HepG2 (cell line): ENCODE results near the gene TAB2. TPM values are rescaled to one million over a fixed set of nuclear protein-coding genes. Genes with fewer than 3 reads are reported as not detected.
A peak's percentile ranks its signal among the peaks of the same experiment; 100 is the strongest.

Source experiments
- ATAC-seq: fragments of 200-7000 bp; cut with Tn5 transposase; 3 replicates; pipeline ENCODE4 v1.9.1; 2020; ENCODE audit warnings: mild to moderate bottlenecking, moderate library complexity
- BruUV-seq: library from RNA; stranded (reverse); fragments of 400-500 nt; replicated peaks from 2 replicates; lab custom pipeline; 2021; lab: Mats Ljungman, UMichigan
- CTCF ChIA-PET: fragments of 300-600 bp; formaldehyde crosslinking; extraction: SDS; loops from one replicate; lab custom pipeline; 2021; ENCODE audit warnings: low total read pairs, inconsistent platforms, low intra/inter-chr PET ratio; lab: Yijun Ruan, JAX
- POLR2A ChIA-PET: fragments of 350-600 bp; sonication (Branson Sonifier 250); formaldehyde crosslinking; loops from one replicate; lab custom pipeline; 2020; ENCODE audit warnings: antibody characterized with exemption, inconsistent platforms; lab: Yijun Ruan, JAX
- DNase-seq: peaks from one replicate; pipeline ENCODE4 v3.0.0-alpha.2; 2015; ENCODE audit warnings: low spot score
- FAIRE-seq: peaks from 3 replicates; lab custom pipeline; 2011; peaks lifted over from hg19 to GRCh38; lab: Jason Lieb, UNC
- H2AFZ ChIP-seq: one replicate; pipeline ENCODE4 v1.6.1; 2011; ENCODE audit warnings: low read length, inconsistent platforms
- H3K27ac ChIP-seq: fragments of 300-600 bp; 3 replicates; pipeline ENCODE4 v1.8.0; 2011; ENCODE audit warnings: mixed run types, mild to moderate bottlenecking, mixed read lengths, low read length, inconsistent platforms; ENCODE audit not compliant: insufficient read depth; ENCODE audit errors: extremely low read length
- H3K27me3 ChIP-seq, 2 experiments: fragments of 200-600 bp in 1 of 2; 2 replicates in 1 of 2; 3 replicates in 1 of 2; pipeline versions ENCODE4 v1.6.0 to v1.8.0; 2011; ENCODE audit warnings: low read length in 2 of 2, mild to moderate bottlenecking in 2 of 2, moderate library complexity in 2 of 2, inconsistent platforms in 1 of 2; ENCODE audit not compliant: insufficient read depth in 2 of 2, control insufficient read depth in 1 of 2
- H3K36me3 ChIP-seq, 2 experiments: fragments of 200-600 bp in 1 of 2; replicated peaks in 1 of 2; 2 replicates in 1 of 2; 3 replicates in 1 of 2; pipeline versions ENCODE4 v1.5.1 to v1.8.0; 2011; ENCODE audit warnings: low read length in 2 of 2, inconsistent platforms in 1 of 2; ENCODE audit not compliant: insufficient read depth in 2 of 2, control insufficient read depth in 1 of 2
- H3K4me1 ChIP-seq: 2 replicates; pipeline ENCODE4 v1.5.1; 2012; ENCODE audit warnings: low read length, inconsistent platforms; ENCODE audit not compliant: insufficient read depth
- H3K4me2 ChIP-seq: 2 replicates; pipeline ENCODE4 v1.6.0; 2011; ENCODE audit warnings: low read depth, low read length, inconsistent platforms
- H3K4me3 ChIP-seq, 3 experiments: fragments of 200-600 bp in 1 of 3; sonication (generic), shearing (Covaris generic) in 1 of 3; replicated peaks in 1 of 3; 2 replicates each; pipeline ENCODE4 v1.5.1; 2011 to 2016; ENCODE audit warnings: low read length in 3 of 3, inconsistent platforms in 2 of 3, low read depth in 2 of 3, mild to moderate bottlenecking in 2 of 3, control low read depth in 1 of 3, mixed read lengths in 1 of 3; ENCODE audit not compliant: insufficient read depth in 1 of 3
- H3K79me2 ChIP-seq: one replicate; pipeline ENCODE4 v1.6.1; 2011; ENCODE audit warnings: low read length, inconsistent platforms; ENCODE audit not compliant: insufficient read depth
- H3K9ac ChIP-seq: 2 replicates; pipeline ENCODE4 v1.6.0; 2011; ENCODE audit warnings: mild to moderate bottlenecking, low read depth, low read length, inconsistent platforms; ENCODE audit not compliant: insufficient read depth
- H3K9me3 ChIP-seq: 2 replicates; pipeline ENCODE4 v1.5.1; 2012; ENCODE audit warnings: mild to moderate bottlenecking, low read length
- H4K20me1 ChIP-seq: 2 replicates; pipeline ENCODE4 v1.6.0; 2011; ENCODE audit warnings: inconsistent platforms, mild to moderate bottlenecking, low read length, moderate library complexity; ENCODE audit not compliant: insufficient read depth
- GFI1 ChIP-seq: sonication (generic); formaldehyde crosslinking; IDR thresholded peaks from 2 replicates; pipeline ENCODE4 v1.5.0; 2020; ENCODE audit warnings: missing genetic modification reagents, mild to moderate bottlenecking, borderline replicate concordance
- HDAC2 ChIP-seq: sonication (generic); formaldehyde crosslinking; IDR thresholded peaks from 2 replicates; pipeline ENCODE4 v1.4.0; 2020; ENCODE audit warnings: missing genetic modification reagents
- RAD51 ChIP-seq: fragments of 450-650 bp; IDR thresholded peaks from 2 replicates; pipeline ENCODE4 v1.6.1; 2016; ENCODE audit warnings: borderline replicate concordance
- TBX3 ChIP-seq: fragments of 450-650 bp; IDR thresholded peaks from 2 replicates; pipeline ENCODE4 v1.6.1; 2017; ENCODE audit warnings: antibody characterized with exemption, mild to moderate bottlenecking, inconsistent platforms, borderline replicate concordance
- ZMYM4 ChIP-seq: sonication (generic); formaldehyde crosslinking; IDR thresholded peaks from 2 replicates; pipeline ENCODE4 v1.8.1; 2023; ENCODE audit warnings: mild to moderate bottlenecking, missing genetic modification reagents
- ZNF446 ChIP-seq: sonication (generic); formaldehyde crosslinking; IDR thresholded peaks from 2 replicates; pipeline ENCODE4 v1.5.0; 2020; ENCODE audit warnings: mild to moderate bottlenecking, missing genetic modification reagents
- WGBS: methylation state at CpG from one replicate; pipeline ENCODE4 v1.1.6; 2017; ENCODE audit warnings: low lambda C conversion rate; 5-methylcytosine and 5-hydroxymethylcytosine counted together
- in situ Hi-C: cut with HindIII; loops from 2 replicates; pipeline ENCODE4 v1.10.0; 2017; ENCODE audit warnings: low pct_unique_long_range_greater_than_20kb; ENCODE audit not compliant: extremely low pct_ligation_motif_present
- intact Hi-C: fragments of 100-400 bp; cut with micrococcal nuclease; formaldehyde crosslinking; loops from one replicate; pipeline ENCODE4 v1.10.0; 2022; ENCODE audit not compliant: unreplicated experiment
- polyA plus RNA-seq, 8 experiments: library from polyadenylated mRNA; depleted of rRNA in 3 of 8; stranded (reverse) in 7 of 8; unstranded in 1 of 8; fragments of >200 nt; fragmentation: Illumina TruSeq in 4 of 8; extraction: Trizol in 4 of 8; gene quantifications; 2 replicates each; pipeline versions ENCODE4 v1.2.1 to v1.2.3, GENCODE V29; 2011 to 2016; ENCODE audit warnings: low read depth in 4 of 8, missing spikeins in 1 of 8, mixed read lengths in 1 of 8; ENCODE audit not compliant: insufficient read depth in 1 of 8
- total RNA-seq, 5 experiments: library from RNA; depleted of rRNA; stranded (reverse); fragments of >200 nt; fragmentation: Illumina TruSeq; extraction: Trizol; gene quantifications; 2 replicates each; pipeline ENCODE4 v1.2.3, GENCODE V29; 2016; ENCODE audit warnings: low read depth in 1 of 5
- TF ChIP-seq, protein P1 (sequence below), 2 experiments: sonication (generic) in 1 of 2; formaldehyde crosslinking in 1 of 2; IDR thresholded peaks; 2 replicates each; pipeline versions ENCODE4 v1.5.1 to v1.6.1; 2011 to 2020; ENCODE audit warnings: borderline replicate concordance in 1 of 2, low read depth in 1 of 2, low read length in 1 of 2, mild to moderate bottlenecking in 1 of 2, missing genetic modification reagents in 1 of 2, moderate library complexity in 1 of 2

The TAB2 gene
- total and polyA plus RNA-seq, 2 of the 13 experiments (the other 11 are each of a cell fraction or from before 2014, with no cell fraction given) = 23.7 to 50.2 TPM

DNA sequence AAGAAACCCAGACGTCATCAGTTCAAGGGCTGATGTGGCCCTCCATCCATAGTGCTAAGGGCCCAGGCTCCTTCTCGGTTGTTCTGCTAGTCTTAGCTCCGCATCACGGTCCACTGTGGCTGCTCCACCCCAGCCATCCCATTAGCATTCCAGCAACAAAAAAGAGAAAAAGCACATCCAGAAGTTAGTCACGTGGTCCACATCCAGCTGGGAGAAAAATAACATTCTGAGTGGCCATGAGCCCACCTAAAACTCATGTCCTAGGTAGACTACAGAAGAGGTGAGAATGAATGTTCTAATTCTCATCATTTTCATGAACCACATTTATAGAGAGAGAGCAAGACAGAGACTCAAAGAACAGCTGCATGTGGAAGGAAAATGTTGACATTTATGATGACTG lies 49.4 kb upstream of the TAB2 start:
- Histone ChIP-seq H4K20me1 (no peaks in the 10 kb centered on the region), H3K9ac (no peak overlapping the region), H2AFZ (no peak overlapping the region), H3K9me3 (no peaks in the 10 kb centered on the region), H3K36me3 (no peaks in the 10 kb centered on the region), H3K4me3 (no peak overlapping the region), H3K27ac (no peak overlapping the region), H3K4me2 (no peak overlapping the region), H3K27me3 (peaks cover 0 to 45% of the 10 kb centered on the region in 2 experiments; a peak in 4 of 5 replicates), H3K4me1 (no peaks in the 10 kb centered on the region), H3K79me2 (no peaks in the 10 kb centered on the region)
- no peak for TF ChIP-seq HDAC2
- no peak for TF ChIP-seq ZNF446 (CRISPR knock-in tag)
- TF ChIP-seq RAD51 = peak; percentile 68; the same call in 1 of the 2 replicates
- TF ChIP-seq ZMYM4 (CRISPR knock-in tag) = no peak
- no peak for TF ChIP-seq TBX3
- TF ChIP-seq, protein P1, sequence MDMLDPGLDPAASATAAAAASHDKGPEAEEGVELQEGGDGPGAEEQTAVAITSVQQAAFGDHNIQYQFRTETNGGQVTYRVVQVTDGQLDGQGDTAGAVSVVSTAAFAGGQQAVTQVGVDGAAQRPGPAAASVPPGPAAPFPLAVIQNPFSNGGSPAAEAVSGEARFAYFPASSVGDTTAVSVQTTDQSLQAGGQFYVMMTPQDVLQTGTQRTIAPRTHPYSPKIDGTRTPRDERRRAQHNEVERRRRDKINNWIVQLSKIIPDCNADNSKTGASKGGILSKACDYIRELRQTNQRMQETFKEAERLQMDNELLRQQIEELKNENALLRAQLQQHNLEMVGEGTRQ (IDR thresholded peaks at IDR 0.05; ENCODE audit: low read depth, low read length) = peak; percentile 51; the same call in 1 of the 2 replicates
- TF ChIP-seq, protein P1 (CRISPR knock-in tag; IDR thresholded peaks at IDR 0.05; ENCODE audit: borderline replicate concordance) = no peak
- no peak for TF ChIP-seq GFI1
- no TSS peak for BruUV-seq
- POLR2A ChIA-PET = no interaction called here
- WGBS = 52% methylated on average over 5 of the region's 5 CpGs
- ATAC-seq = no peak
- FAIRE-seq = no peak
- in situ Hi-C loops = no loop called here
- no peak for DNase-seq
- intact Hi-C loops = no loop called here
- CTCF ChIA-PET = no interaction called here
